Measurements from ENCODE around the gene LTBP2.

GRCh38 chr14:74636424-74637177 is 24.6 kb upstream of the LTBP2 start:
- no peak for TF ChIP-seq CTCF (conservative IDR thresholded peaks at IDR 0.05)
- no peak for TF ChIP-seq EZH2 (IDR thresholded peaks at IDR 0.05; ENCODE audit: low read depth)

All from PC-9 (cell line).